ENCODE data around the gene ZNF275.
"Not testable (repeated sequence)": the region's sequence is repeated elsewhere in the genome, so short reads cannot be mapped to it uniquely, and the experiment has no call there.

The ZNF275 gene

GRCh38 chrX:153387345-153387744 is 53.4 kb downstream of the ZNF275 start:
- no peak for DNase-seq (ENCODE audit: low read depth in 1 of 2, low spot score in 1 of 2)

- DNase-seq (ENCODE audit: low read depth in 1 of 2, low spot score in 1 of 2) = no peak
Observed at GRCh38 chrX:153387987-153388721, 54.2 kb downstream of the ZNF275 start.

- DNase-seq (ENCODE audit: low read depth in 1 of 2, low spot score in 1 of 2) = no peak
Observed at GRCh38 chrX:153388722-153389459, 54.9 kb downstream of the ZNF275 start.

DNA sequence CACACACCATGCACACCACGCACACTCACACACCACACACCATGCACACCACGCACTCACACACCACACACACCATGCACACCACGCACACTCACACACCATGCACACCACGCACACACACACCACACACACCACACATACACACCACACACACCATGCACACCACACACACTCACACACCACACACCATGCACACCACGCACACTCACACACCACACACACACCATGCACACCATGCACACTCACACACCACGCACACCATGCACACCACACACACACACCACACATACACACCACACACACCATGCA is 55.5 kb downstream of the ZNF275 start:
- not testable (repeated sequence) for DNase-seq (ENCODE audit: low read depth in 1 of 2, low spot score in 1 of 2)

GRCh38 chrX:153392642-153393321 is 58.8 kb downstream of the ZNF275 start:
- no peak for DNase-seq (ENCODE audit: low read depth in 1 of 2, low spot score in 1 of 2)

DNA sequence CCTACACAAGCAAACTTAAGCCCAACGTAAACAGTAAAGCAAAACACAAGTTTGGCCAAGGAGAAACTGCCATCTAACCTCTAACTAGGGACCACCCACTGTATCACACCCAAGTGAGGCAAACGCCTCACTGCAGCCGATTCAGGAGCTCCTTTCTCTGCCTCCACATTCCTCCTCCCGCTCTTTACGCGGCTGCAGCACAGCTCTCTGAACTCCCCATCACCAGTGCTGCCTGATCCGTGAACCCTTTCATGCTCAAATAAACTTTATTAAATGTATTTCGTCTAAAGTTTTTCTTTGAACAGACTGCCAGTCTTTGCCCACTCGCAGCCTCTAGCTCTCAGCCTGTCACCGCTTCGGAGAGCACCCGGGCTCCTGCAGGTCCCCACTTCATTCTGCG is 60.7 kb downstream of the ZNF275 start:
- no peak for DNase-seq (ENCODE audit: low read depth in 1 of 2, low spot score in 1 of 2)

DNA sequence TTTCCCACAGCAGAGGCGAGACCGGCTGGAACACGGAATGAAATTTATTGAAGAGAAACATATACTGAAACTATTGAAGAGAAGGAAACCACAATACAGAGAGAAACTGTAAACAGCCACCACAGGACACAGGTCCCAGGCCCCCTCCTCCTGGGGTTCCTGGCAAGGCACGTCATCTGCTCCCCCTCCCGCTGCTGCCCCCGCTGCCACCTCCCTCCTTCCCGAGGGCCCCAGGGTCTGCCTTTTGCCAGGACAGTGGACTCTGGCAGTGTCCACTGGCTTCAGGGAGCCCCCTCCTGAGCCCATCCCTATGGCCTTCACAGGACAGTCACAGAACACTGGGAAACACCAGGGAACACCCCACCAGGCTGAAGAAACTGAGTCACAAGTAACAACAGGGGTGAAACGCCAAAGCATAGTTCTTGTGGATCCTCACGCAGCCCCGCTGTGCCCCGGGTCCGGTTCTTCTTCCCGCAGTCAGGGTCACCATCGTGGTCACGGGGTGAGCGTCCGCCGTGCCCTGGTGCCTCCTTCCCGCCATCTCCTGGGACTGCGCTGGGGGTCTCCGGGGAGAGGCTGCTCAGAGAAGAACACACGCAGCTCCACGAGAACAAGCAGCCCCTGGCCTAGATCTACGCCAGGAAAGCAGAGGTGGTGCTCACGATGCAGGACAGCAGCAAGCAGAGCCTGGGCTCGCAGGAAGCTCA is 61.8 kb downstream of the ZNF275 start:
- no peak for DNase-seq (ENCODE audit: low read depth in 1 of 2, low spot score in 1 of 2)

DNA sequence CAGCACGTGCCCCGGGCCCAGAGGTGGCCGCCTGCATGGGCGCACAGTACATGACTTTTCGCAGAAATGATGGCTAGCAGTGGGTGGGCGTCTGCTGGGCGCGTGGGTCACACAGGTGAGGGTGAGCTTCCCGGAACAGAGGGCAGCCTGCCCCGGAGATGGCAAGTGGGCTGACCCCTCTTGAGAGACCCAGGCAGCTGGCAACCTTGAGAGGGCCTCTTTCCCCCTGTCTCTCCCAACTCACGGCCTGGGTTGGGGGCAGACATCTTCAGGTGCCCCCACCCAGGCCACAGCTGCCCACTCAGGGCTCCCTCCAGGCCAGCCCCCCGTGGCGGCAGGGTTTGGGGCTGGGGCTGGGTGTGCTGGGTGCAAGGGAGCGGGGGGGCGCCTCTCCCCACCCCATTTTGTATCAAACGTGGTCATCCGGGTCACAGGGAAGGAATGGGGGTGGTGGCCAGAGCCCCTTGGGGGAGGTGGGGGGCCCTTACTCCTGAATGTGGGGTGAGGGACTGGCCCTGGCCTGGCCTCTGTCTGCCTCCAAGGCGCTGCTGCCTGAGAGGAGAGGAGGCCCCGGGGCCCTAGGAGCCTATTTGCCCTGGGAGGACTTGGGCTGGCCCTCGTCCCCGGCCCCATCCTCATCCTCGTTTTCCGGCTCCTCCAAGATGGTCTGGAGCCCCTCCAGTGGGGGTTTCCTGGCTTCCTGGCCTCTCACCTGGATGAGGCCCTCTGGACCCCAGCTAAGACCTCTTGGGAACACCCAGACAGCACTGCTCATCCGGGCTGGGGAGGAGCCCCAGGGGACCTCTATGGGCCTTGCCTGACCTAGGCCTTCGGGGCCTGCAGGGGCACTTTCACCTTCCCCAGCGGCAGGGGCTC is 62.6 kb downstream of the ZNF275 start:
- DNase-seq (ENCODE audit: low read depth in 1 of 2, low spot score in 1 of 2) = no peak

GRCh38 chrX:153397256-153397960 is 63.5 kb downstream of the ZNF275 start:
- no peak for DNase-seq (ENCODE audit: low read depth in 1 of 2, low spot score in 1 of 2)

DNA sequence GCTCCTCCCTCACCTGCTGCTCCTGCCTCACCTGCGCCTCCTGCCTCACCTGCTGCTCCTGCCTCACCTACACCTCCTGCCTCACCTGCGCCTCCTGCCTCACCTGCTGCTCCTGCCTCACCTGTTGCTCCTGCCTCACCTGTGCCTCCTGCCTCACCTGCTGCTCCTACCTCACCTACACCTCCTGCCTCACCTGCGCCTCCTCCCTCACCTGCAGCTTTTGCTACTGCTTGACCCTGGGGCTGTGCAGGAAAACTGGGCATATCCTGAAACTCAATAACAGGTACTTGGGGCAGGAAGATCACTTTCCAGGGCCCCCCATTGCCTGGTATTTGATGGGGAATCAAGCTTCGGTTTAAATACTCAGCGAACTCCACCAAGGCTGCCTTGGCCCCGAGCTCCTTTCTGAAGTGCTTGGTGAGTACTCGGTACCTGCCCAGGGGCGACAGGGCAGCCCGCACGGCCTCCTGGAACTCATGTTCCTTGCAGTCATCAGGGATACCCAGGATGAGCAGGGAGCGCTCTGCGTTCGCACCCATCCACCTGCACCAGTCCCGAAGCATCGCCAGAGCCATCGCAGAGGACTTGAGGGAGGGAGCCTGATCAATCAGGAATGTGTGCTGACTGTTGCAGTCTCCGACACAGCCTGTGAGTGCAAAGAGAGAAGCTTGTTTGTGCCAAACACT is 64.5 kb downstream of the ZNF275 start:
- no peak for DNase-seq (ENCODE audit: low read depth in 1 of 2, low spot score in 1 of 2)

DNA sequence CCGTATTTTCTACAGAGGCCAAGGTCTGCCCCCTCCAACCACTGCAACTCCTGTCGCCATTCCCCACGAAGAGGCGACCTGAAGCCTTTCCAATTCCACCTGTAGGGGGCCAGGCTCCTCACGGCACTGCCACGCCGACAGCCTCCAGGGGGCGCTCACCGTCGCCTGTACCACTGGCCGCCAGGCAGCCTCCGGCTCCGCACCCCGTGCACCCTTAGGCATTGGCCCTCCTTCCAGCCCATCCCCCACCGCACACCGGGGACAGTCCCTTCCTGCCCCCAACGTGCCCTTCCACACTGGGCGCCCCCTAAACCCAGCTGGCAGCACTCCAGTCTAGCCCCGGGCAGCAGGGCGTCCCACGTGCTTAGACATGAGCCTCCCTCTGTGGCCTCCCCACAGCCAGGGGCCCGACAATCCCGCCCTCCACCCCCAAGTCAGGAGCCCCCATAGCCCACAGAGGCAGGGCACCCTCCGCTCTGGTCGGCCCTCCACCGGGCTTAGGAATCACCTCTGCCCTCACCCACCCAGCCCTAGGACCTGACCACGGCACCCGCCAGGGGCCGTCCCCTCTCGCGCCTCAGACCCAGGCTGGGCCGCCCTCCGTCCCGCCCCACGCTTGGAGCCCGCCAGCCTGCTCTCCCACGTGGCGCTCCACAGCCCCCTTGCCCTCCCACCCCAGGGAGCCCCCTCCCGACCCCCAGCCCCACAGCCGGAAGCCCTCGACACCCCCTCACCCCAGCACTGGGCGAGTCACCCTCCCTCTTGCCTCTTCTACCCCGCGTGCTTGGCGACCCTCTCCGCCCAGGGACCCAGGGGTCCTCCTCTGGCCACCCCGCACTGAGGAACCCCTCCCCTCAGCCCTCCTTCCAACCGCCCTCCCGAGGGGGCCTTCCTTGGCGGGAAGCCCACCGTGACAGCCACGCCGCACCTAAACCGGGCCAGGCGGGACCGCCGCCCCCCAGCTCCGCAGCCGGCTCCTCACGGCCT is 66.5 kb downstream of the ZNF275 start:
- peak in 1 of 2 donors; percentile 33 for DNase-seq (ENCODE audit: low read depth in 1 of 2, low spot score in 1 of 2)

GRCh38 chrX:153401133-153401764 is 67.3 kb downstream of the ZNF275 start, which contains the start of gene PNMA6E:
Gene PNMA6E, minus strand, starts transcription at chrX:153401350. Its CDS starts 2,501 bp downstream, at chrX:153398849.
- no peak for DNase-seq (ENCODE audit: low read depth in 1 of 2, low spot score in 1 of 2)
